Testis (tissue), 2 donors: ENCODE data around the gene CEP162.

Experiments
- POLR2A ChIP-seq: fragments of 450-650 bp; IDR thresholded peaks from one replicate; pipeline ENCODE4 v1.6.1; 2017; ENCODE audit warnings: antibody characterized with exemption, mild to moderate bottlenecking, moderate library complexity
- TF ChIP-seq, protein P1 (sequence below), 3 experiments: fragments of 450-650 bp in 2 of 3; fragments of 200-600 bp in 1 of 3; sonication (generic) in 1 of 3; IDR thresholded peaks; one replicate each; pipeline ENCODE4 v1.5.1; 2016 to 2019; ENCODE audit warnings: antibody characterized with exemption in 3 of 3, mild to moderate bottlenecking in 2 of 3, moderate library complexity in 1 of 3

DNA sequence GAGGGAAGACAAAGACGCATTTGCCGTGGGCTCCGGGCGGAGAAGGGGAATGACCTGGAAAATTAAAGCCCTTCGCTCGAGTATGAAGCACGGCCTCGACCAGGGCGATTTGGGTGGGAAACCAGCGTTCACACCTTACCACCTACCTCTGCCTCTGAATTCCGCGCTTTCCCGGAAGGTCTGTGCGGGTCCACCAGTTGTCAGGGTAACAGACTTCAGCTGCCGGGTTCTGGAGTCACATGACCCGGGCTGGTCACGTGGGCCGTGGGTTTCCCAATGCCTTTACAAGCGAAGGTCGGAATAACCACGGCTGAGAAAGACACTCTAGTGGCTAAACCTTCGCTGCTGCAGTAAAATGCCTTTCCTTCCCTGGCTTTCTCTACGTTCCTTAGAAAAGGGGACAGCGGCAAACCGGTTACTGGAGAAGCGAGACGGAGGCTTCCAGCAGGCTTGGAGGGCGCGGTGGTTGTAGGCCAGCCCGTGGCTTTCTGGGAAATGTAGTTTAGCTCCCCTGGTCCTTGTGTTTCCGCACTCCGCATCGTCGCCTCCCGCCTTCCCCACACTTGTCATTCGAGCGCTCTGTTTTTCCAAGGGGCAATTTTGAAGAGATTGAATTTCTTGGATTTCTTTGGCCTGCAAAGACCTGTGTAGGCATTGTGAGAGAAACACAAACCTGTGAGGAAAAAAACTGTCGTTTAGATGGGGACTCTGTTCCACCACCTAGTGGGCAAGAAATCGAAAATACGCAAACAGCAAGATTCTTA, at the start of gene CEP162:
- TF ChIP-seq, protein P1, sequence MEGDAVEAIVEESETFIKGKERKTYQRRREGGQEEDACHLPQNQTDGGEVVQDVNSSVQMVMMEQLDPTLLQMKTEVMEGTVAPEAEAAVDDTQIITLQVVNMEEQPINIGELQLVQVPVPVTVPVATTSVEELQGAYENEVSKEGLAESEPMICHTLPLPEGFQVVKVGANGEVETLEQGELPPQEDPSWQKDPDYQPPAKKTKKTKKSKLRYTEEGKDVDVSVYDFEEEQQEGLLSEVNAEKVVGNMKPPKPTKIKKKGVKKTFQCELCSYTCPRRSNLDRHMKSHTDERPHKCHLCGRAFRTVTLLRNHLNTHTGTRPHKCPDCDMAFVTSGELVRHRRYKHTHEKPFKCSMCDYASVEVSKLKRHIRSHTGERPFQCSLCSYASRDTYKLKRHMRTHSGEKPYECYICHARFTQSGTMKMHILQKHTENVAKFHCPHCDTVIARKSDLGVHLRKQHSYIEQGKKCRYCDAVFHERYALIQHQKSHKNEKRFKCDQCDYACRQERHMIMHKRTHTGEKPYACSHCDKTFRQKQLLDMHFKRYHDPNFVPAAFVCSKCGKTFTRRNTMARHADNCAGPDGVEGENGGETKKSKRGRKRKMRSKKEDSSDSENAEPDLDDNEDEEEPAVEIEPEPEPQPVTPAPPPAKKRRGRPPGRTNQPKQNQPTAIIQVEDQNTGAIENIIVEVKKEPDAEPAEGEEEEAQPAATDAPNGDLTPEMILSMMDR (IDR thresholded peaks at IDR 0.05): peak; percentile 58 to 75 (median 60)
- no peak for TF ChIP-seq POLR2A
